K562 (cell line): ENCODE data around the gene RORB.

ENCODE experiments used
- CBFA2T3 ChIP-seq: fragments of 450-650 bp; IDR thresholded peaks from 2 replicates; pipeline ENCODE4 v1.6.1; 2017
- ELF4 ChIP-seq: fragments of 450-650 bp; formaldehyde crosslinking; IDR thresholded peaks from 2 replicates; pipeline ENCODE4 v1.4.0; 2022; ENCODE audit warnings: missing genetic modification characterization
- FOS ChIP-seq: IDR thresholded peaks from 3 replicates; pipeline ENCODE4 v1.6.1; 2011; ENCODE audit not compliant: insufficient read length; ENCODE audit errors: extremely low read depth
- HOXB6 ChIP-seq: fragments of 250-450 bp; sonication (Bioruptor Pico); IDR thresholded peaks from 2 replicates; pipeline ENCODE4 v1.5.1; 2022; ENCODE audit warnings: mild to moderate bottlenecking, borderline replicate concordance
- SMC3 ChIP-seq: conservative IDR thresholded peaks from 2 replicates; pipeline ENCODE4 v1.6.1; 2011; ENCODE audit warnings: low read depth, low read length, improper control_type of control experiment; ENCODE audit not compliant: insufficient read depth
- SNRNP70 ChIP-seq: fragments of 200-400 bp; formaldehyde crosslinking; optimal IDR thresholded peaks from 2 replicates; pipeline ENCODE3; 2017; ENCODE audit warnings: low read depth, low read length
- TAF1 ChIP-seq: IDR thresholded peaks from 2 replicates; pipeline ENCODE4 v1.6.1; 2011; ENCODE audit warnings: mild to moderate bottlenecking, low read length, moderate library complexity; ENCODE audit not compliant: insufficient read depth, control insufficient read depth, severe bottlenecking; ENCODE audit errors: extremely low read depth
- UBTF ChIP-seq, 2 experiments: IDR thresholded peaks; 2 replicates each; pipeline ENCODE4 v1.6.1; 2012; ENCODE audit warnings: improper control_type of control experiment in 2 of 2, low read depth in 2 of 2, low read length in 2 of 2, borderline replicate concordance in 1 of 2
- ZNF143 ChIP-seq: sonication (generic); formaldehyde crosslinking; IDR thresholded peaks from 2 replicates; pipeline ENCODE4 v1.9.0; 2022; ENCODE audit warnings: mild to moderate bottlenecking, missing genetic modification reagents

GRCh38 chr9:74577956-74578355 is 80.8 kb downstream of the RORB start:
- no peak for TF ChIP-seq FOS
- no peak for TF ChIP-seq ZNF143 (CRISPR knock-in tag)
- TF ChIP-seq UBTF (IDR thresholded peaks at IDR 0.05; ENCODE audit: borderline replicate concordance in 1 of 2, low read depth in 2 of 2, low read length in 2 of 2), result no peak
- no peak for TF ChIP-seq TAF1
- no peak for TF ChIP-seq HOXB6 (CRISPR knock-in tag)
- no peak for TF ChIP-seq SMC3
- no peak for TF ChIP-seq CBFA2T3
- no peak for TF ChIP-seq ELF4
- TF ChIP-seq SNRNP70, result no peak
